Mammary epithelial cell (primary cell): ENCODE measurements around the gene FYN.

Source experiments
- EZH2 ChIP-seq: IDR thresholded peaks from 2 replicates; pipeline ENCODE4 v1.6.1; 2012; ENCODE audit warnings: low read length, inconsistent platforms, borderline replicate concordance
- TF ChIP-seq, protein P1 (sequence below), 2 donors: IDR thresholded peaks in 1 of 2; conservative IDR thresholded peaks in 1 of 2; 2 replicates each; pipeline ENCODE4 v1.5.1; 2011 to 2012; ENCODE audit warnings: inconsistent platforms in 2 of 2, low read length in 2 of 2, mild to moderate bottlenecking in 2 of 2, control low read depth in 1 of 2, low read depth in 1 of 2; ENCODE audit not compliant: insufficient read depth in 1 of 2; ENCODE audit errors: extremely low read depth in 1 of 2

DNA sequence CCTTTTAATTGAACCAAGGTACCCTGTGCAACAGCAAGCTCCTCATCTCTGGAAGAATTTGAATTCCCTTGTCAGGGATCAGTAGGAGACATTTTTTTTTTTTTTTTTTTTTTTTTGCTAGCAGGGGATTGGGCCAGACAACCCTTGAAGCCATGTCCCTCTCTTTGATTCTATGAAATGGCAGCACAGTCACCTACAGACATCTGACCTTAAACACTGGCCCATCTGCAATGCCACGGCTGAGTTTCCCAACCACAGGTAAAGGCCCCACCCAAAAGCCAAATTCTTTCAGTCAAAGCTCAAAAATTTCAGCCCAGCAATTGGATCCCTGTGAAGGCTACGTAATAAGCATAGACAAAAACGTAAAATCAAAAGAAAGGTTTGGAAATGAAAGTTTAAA is 94.2 kb downstream of the FYN start:
- TF ChIP-seq, protein P1, sequence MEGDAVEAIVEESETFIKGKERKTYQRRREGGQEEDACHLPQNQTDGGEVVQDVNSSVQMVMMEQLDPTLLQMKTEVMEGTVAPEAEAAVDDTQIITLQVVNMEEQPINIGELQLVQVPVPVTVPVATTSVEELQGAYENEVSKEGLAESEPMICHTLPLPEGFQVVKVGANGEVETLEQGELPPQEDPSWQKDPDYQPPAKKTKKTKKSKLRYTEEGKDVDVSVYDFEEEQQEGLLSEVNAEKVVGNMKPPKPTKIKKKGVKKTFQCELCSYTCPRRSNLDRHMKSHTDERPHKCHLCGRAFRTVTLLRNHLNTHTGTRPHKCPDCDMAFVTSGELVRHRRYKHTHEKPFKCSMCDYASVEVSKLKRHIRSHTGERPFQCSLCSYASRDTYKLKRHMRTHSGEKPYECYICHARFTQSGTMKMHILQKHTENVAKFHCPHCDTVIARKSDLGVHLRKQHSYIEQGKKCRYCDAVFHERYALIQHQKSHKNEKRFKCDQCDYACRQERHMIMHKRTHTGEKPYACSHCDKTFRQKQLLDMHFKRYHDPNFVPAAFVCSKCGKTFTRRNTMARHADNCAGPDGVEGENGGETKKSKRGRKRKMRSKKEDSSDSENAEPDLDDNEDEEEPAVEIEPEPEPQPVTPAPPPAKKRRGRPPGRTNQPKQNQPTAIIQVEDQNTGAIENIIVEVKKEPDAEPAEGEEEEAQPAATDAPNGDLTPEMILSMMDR (conservative IDR thresholded peaks at IDR 0.05 in 1 of 2, IDR thresholded peaks at IDR 0.05 in 1 of 2; ENCODE audit: extremely low read depth in 1 of 2, insufficient read depth in 1 of 2, low read depth in 1 of 2, low read length in 2 of 2): no peak
- no peak for TF ChIP-seq EZH2
